Activated CD4-positive, alpha-beta T cell treated with anti-CD3 and anti-CD28 coated beads for 24 hours (primary cell): ENCODE results near the gene TRERF1.
"Not testable (repeated sequence)": the region's sequence is repeated elsewhere in the genome, so short reads cannot be mapped to it uniquely, and the experiment has no call there.

Experiments used
- DNase-seq, 2 donors: peaks; one replicate each; pipeline ENCODE4 v3.0.0-alpha.2; 2020; ENCODE audit warnings: low read depth in 2 of 2

The TRERF1 gene

DNA sequence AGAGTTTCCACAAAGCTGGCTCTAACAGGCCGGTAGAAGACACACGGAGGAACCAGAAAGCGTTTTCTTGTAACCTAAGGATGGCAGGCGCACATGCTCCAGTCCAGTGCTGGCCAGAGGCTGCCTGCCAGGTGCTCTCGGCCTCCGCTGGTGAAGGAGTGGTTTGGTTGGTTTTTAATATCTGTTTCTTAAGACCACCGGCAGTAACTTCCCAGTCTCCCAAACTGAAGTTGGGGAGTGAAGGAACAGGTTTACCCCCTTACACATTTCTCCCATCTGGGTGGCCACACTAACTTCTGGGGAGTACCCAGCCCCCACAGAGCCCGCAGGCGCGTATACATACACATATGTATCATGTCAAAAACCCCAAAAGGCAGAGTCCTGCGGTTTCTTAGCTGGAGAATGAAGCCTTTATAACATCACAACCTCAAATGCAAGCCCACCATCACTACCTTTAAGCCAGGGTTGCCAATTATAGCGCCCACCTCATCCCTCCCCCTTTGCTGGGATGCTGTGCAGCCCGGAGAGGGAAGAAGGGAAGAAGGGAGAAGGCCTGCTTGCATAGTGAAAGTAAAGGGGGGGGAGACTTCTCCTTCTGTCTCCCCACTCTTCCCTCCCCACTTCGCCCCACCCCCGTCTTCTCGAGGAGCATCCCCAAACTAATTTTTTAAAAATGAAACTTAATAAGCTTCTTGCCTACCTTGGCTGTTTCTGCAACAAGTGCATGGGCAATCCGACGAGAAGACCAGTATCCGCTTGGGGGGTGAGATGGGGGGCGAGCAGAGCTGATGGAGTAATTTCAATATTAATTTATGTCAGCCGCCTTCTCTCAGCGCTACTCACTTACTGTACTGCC lies 1.0 kb downstream of the TRERF1 start:
- no peak for DNase-seq

DNA sequence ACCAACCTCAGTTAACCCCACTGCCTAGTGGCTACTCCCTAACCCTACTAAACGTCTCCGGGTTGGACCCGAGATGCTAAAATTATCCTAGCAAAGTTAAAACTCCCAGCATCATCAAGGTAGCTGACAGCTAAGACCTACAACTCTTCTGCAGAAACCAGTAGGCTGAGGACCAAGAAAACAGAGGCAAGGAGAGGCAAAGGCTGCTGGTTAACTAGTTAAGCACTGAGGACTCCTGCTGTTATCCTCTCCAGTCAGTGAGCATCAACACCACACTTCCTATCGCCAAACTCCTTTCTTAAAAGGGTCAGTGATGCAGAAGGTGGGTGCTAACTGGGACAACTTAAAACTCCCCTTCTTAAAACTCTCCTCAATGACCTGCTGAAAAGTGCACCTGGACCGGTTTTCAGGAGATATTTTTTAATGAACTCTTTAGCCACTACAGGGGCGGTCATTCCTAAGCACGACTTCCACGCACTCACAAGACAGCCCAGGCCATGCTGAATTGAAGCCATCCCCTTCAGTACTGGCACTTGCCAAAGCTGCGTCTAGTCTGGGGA lies 1.7 kb downstream of the TRERF1 start:
- DNase-seq: no peak

DNA sequence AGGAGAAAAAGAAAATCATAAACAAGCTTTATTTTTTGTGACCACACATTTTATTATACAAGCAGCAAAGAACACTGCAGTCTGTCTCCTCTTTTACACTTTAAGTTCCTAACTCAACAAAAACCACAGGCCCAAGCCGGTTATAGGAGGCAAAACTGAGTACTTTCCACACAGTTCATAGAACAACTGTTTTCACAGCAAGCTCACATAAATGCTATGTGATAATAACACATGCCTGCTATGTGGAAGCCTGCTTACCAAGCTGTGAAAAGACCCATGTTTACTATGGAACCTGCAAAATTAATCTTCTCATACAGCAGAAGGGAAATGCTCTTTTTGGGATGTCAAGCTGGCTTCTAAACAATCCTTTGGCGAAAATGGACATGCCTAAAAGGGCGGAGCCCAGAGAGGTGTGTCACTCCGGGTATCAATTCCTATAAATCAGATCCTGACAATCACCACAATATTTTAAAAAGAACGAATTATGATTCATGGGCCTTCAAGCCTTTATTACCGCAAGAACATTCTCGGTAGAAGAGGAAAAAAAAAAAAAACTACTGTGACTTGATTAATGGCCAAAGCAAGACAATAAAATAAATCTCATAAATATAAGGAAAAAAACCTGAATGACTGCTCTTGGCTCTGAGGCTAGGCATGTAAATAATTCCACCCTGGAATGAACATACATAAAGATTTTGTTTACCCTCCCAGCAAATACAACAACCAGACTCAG lies 2.6 kb downstream of the TRERF1 start:
- no peak for DNase-seq

DNA sequence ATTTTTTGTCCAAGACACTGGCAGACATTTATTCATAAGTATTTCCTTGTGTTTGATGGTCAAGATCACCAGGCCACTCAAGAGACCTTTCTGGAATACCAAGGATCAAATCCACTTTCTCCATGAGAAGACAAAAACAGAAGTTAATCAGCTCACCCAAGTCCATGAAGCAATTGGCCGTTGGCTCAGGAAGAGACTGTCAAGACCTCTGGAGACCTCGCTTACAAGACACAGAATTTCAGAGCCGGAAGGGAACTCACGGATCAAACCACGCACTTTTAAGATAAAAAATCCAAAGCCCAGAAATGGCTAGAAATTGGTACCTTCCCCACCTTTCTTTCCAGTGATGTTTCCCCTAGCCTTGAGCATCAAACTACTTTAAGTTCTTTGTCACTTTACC lies 3.3 kb downstream of the TRERF1 start:
- no peak for DNase-seq

DNA sequence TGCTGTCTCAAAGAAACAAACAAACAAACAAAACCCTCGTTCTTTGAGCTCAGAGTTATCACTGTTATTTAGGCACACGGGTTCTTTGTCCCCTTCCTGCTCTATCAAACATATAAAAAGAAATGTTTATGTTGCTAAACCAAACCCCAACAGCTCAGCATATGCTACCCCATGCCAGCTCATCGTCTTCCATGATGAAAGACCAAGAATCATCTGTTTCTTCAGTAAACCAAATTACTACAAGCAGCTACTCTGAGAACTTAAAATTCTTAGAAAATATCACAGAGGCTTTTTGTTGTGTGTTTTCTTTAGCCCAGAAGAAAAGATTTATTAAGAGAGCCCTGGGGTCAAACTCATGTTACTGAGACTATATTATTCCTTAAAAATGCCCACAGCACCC lies 4.7 kb downstream of the TRERF1 start:
- DNase-seq: no peak

DNA sequence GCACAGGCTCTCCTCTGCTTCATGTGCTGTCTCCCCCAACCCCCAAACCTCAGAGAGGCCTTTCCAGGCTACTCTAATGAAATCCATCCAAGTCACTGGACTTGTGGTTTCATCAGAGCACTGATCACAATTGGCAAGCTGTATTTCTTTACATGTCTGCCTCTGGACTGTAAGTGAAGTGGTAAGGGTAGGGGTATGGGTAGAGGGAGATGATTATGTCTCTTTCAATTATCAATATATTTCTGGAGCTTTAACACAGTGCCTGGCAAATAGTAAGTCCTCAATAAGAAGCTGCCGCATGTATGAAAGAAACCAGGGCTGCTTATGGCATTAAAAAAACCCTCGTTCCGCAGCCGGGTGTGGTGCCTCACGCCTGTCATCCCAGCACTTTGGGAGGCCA lies 5.4 kb downstream of the TRERF1 start:
- DNase-seq: no peak

DNA sequence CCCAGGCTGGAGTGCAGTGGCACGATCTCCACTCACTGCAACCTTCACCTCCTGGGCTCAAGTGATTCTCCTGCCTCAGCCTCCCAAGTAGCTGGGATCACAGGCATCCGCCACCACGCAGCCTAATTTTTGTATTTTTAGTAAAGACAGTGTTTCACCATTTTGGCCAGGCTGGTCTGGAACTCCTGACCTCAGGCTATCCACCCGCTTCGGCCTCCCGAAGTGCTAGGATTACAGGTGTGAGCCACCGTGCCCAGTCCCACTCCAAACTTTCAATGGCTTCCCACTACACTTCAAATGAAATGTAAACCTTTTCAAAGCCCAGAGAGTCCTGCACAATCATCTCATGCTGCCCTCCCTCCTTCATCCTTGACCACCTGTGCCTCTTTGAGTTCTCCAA lies 5.8 kb downstream of the TRERF1 start:
- not testable (repeated sequence) for DNase-seq

DNA sequence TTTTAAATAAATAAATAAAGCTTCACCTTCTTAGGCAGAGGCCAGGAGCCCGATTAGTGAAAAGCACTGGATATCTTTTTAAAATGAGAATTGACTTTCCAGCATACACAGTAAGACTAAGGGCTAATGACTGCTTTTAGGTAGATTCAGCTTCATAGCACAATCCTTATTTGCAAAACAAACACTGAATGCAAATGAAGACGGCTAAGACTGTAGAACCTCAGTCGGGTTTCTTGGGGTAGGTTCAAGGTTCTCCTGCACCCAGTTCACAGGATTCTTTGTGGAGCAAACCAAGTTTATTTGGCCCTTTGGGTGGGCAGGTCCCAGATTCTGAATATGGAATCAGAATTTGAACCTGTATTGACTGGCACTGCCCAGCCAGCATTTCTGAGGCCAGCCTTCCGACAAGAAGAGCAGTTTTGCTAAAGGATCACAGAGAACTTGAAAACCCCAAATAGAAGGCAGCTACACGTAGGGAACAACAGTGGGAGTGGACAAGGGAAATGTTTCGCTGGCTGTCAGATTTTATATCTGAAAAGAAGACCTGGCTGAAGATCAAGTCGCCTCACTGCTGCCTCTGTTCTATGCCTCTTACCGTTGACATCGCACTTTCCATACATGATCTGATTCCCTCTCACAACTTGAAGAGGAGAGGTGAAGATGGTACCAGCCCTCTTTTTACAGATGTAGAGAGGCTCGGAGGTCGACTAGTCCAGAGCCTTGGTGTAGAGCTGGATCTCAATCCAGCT lies 8.2 kb downstream of the TRERF1 start:
- DNase-seq: no peak

DNA sequence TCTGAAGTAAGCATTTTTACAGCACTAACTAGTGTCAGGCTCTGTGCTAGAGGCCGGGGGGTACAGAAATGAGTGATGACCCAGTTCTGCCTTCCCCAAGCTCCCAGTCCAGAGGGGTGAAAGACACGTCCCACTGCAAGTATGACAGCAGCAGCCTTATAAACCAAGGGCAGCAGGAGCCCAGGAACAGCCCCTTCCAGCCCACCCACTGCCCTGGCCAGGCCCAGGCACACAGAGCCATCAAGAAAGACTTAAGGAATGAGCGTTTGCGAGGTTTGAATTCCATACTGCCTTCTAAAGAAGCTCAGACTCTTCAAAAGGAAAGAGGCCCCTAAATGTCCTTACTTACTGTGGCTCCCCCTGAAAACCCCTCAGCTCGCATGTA lies 10.0 kb downstream of the TRERF1 start:
- no peak for DNase-seq

DNA sequence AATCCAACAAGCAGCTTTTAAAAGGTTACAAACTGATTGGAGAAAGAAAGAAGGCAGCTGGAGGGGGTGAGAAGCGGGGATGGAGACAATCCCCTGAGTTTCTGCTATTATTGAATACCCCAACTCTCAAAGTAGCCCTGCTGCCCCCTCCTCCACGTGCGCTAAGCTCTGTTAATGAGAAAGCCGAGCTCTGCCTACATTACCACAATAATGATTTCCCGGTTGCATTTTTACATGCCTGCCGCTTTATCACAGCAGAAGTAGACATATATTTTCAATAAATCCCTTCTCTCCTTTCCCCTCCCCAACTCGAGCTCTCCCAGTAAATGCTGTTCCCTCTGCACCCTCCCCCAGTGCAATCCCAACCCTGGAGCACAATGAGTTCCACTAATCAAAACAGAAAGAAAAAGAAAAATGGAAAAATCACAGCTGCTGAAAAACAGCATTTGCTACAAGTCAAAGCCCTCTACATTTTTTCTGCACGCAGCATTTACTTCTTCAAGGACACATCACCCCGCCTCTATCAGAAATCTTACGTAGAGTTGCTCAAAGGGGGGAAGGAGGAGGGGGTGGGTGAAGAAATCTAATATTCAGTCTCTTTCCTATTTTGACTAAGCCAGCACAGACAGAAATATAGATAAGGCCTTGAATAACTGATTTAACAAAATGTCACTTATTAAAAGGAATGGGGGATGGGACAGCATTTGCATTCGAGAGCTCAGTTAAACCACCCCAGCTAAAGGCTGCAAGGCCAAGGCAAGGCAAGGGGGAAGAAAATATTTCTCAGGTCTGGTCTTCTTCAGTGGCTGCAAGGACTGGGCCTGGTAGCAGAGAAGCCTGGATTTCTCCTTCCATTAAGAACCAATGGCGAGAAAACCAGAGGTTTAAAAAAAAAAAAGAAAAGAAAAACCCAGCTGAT lies 10.7 kb downstream of the TRERF1 start:
- DNase-seq: no peak

DNA sequence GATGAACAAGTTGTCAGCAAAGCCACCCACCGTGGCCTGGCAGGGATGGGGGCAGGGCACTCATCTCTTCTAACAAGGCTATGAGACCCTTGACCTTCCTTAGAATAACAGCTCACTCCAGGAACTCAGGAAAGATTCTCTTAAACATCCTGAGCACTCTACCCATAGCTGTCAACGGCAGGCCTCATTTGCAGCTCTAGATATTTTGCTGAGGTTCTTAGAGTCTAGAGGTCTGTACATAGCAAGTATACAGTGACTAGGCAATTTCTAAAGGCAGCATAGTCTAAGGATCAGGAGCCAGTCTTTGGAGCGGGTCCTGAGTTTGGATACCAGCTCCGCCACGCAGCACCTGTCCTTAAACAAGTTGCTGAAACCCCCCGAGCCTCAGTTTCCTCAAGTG lies 11.7 kb downstream of the TRERF1 start:
- no peak for DNase-seq

DNA sequence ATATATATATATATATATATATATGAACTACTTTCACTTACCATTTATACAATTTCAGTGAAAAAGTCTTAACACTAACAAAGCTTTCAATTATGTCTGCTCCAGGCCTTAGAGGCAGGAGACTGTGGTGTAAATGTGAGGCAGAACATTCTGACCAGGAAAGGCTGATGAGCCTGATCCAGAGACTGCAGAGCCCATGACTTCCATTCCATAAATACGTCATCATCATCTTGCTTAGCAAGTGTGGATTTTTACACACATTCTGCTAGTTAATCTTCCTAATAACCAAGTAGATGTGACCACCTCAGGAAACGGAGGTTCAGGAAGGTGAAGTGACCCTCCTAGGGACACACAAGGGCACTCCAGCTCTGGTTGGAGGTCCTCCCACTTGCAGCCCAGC lies 14.9 kb downstream of the TRERF1 start:
- no peak for DNase-seq

DNA sequence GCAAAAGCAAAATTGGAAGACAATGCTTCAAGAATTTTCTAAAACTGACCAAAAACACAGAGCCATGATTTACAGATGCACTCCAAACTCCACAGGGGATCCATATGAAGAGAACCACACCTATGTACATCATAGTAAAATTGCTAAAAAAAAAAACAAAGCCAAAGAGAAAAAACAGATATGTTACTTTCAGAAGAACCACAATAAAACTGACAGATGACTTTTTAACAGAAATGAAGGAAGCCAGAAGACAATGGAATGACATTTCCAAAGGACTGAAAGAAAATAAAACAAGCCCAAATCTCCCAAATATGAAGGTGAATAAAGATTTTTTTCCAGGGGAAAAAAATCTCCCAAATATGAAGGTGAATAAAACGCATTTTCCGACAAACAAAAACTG lies 17.5 kb downstream of the TRERF1 start:
- DNase-seq: no peak

DNA sequence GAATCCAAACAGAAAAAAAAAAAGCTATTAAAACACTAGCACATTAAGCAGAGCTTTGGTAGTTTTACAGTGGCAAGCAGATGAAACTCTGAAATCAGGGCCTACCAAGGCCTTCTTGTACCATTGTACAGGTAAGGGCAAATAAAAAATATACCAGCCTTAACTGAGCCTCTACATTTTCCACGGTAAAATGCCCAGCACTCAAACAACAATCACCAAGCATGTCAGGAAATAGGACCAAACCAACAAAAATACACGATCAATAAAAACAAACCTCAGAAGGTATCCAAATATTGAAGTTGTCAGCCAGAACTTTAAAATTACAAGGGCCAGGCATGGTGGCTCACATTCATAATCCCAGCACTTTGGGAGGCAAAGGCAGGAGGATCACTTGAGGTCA lies 18.3 kb downstream of the TRERF1 start:
- no peak for DNase-seq

DNA sequence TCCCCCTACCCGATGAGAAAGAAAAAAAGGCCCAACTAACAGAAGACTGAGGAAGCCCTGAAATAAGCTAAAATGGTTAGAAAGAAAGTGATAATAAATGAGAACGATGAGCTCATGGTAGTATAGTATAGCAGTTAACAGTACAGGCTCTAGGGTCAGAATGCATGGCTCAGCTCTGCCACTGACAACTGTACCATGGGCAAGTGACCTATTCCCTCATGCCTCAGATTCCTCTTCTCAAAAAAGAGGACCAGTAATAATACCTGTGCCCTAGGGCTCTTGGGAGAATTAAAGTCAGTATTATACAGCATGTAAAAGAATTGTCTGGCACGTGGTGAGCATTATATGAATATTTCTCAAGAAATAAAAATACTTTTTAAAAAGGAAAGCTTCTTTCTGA lies 19.8 kb downstream of the TRERF1 start:
- DNase-seq: no peak

DNA sequence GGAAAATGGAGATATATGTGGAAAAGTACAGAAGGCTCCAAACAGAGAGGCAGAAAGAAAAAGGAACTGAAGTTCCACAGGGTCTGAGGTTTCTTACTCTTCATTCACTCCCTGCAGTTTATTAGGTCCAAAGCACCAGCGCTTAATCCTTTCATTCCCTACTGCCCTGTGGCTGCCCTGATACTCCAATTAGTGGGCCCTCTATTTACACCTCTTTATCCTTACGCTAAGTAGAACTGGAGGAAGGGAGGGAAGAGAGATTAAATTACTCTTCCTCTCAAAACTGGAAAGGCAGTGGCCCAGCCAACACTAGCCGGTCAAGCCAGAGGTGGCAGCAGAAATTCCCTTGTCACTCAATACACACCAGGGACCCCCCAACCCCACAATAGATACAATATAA lies 20.4 kb downstream of the TRERF1 start:
- DNase-seq: no peak

DNA sequence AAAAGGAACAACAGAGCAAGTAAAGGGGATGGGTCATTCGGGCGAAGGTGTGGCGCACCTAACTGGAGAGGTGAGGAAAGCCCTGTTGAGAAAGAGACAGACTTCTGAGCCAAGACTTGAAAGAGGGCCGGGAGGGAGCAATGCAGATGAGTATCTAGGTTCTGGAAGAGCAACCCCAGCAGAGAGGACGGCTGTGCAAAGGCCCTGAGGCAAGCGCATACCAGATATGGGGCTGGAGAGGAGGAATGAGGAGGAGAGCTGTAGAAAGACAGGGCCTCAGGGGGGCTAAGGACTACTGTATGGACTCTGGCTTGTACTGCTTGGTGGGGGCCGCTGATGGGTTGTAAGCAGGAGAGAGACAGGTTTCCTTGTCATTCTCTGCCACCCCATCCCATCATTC lies 21.9 kb downstream of the TRERF1 start:
- DNase-seq: no peak

DNA sequence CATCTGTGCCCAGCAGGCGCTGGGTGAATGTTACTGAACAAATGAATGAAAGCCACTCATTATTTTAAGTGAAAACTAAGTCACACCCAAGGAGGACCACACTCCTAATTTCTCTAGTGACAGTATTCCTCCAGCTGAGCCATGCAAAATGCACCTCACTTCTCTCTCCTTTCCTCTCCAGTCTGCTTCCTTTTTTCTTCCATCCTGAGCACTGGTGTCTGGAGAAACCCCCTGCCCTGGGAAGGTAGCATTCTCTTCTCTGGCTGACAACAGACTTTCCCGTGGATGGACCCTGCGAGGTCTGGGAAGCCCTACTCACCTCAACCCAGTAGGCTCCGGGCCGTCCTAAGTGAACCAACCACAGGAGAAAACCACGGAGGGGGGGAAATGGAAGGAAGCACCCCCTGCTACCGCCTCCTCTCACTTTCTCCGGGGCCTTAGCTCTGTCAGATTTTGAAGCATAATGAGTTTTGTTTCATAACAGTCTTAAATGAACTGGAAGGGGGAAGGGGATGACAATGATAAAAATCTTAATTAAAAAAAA lies 22.6 kb downstream of the TRERF1 start:
- no peak for DNase-seq

DNA sequence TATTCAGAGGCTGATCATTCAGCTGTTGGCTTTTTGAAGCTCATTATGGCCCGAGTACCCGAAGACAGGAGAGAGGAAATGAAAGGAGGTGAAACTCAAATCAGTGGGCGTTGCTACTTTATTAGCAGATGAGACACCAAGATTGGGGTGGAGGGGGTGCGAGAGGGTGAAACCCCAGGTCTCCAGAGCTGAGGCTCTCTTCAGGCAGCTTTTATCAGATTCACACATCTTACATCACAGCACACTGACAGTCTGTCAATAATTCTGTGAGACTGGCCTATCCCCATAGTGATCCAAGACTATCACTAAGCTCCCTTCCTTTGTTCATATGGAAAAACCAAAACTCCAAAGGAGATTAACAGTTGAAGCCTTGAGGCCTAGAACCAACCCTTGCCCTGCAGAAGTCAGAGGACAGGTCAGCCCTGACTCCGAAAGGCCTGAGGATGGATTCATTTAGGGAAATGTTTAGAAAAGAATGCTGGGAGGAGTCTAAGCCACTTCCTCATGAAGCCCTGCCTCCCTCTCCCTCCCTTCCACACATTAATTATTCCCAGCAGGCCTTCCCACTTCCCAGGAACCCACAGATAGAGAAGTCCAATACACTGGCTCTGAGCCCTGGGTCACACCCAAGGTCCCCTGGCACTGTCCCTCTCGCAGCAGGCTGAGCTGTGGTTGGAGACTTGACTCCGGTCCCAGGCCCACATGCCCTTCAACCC lies 23.2 kb downstream of the TRERF1 start:
- peak in 1 of 2 donors; percentile 32 for DNase-seq

DNA sequence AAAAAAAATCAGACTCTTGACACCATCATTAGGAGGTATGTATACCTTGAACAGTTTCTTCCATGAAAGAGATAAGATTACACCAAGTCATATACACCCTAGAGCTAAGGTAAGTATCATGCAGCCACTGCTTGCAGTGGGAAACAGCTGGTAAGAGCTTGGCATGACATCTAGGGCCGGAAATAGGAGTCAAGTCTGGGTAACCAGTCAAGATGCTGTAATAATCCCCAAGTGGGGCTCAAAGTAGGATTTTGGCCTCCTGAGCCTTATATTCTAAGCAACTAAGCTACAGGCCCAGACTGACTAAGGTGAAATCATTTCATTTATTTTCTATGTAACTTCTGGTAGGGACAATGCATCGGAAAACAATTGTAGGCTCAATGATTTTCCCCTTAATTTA lies 23.9 kb downstream of the TRERF1 start:
- DNase-seq: no peak
